ENCODE measurements around the gene BCL11B.
A peak's percentile ranks its signal among the peaks of the same experiment; 100 is the strongest.

BCL11B gene

GRCh38 chr14:99309220-99309766 is 37.3 kb upstream of the BCL11B start:
- Mint-ChIP-seq H3K9me3 (no peaks in the 10 kb centered on the region), H3K4me3 (no peak overlapping the region), H3K4me1 (ENCODE audit: low read depth) (no peaks in the 10 kb centered on the region), H3K36me3 (ENCODE audit: low read depth) (no peaks in the 10 kb centered on the region), H3K27me3 (ENCODE audit: low read depth) (peaks cover 39% of the 10 kb centered on the region), H3K27ac (no peak overlapping the region)
- DNase-seq (ENCODE audit: low spot score), result no peak

- no peaks in the 10 kb centered on the region for H3K4me1 Mint-ChIP-seq (ENCODE audit: low read depth)
- DNase-seq (ENCODE audit: low spot score), result no peak
- no peak overlapping the region for H3K4me3 Mint-ChIP-seq
- H3K27me3 Mint-ChIP-seq (ENCODE audit: low read depth), result peaks cover 53% of the 10 kb centered on the region
- H3K9me3 Mint-ChIP-seq, result peaks cover 14% of the 10 kb centered on the region
- no peak overlapping the region for H3K27ac Mint-ChIP-seq
- H3K36me3 Mint-ChIP-seq (ENCODE audit: low read depth), result peaks cover 2% of the 10 kb centered on the region
These were observed 32.2 kb upstream of the BCL11B start for GRCh38 chr14:99304208-99304607.

GRCh38 chr14:99300190-99300589 is 28.2 kb upstream of the BCL11B start:
- peaks cover 20% of the 10 kb centered on the region for H3K9me3 Mint-ChIP-seq
- no peak for DNase-seq (ENCODE audit: low spot score)
- no peak overlapping the region for H3K27ac Mint-ChIP-seq
- H3K27me3 Mint-ChIP-seq (ENCODE audit: low read depth), result peaks cover 44% of the 10 kb centered on the region
- peaks cover 2% of the 10 kb centered on the region for H3K36me3 Mint-ChIP-seq (ENCODE audit: low read depth)
- H3K4me1 Mint-ChIP-seq (ENCODE audit: low read depth), result no peaks in the 10 kb centered on the region
- H3K4me3 Mint-ChIP-seq, result no peak overlapping the region

- DNase-seq (ENCODE audit: low spot score), result no peak
- Mint-ChIP-seq H3K4me3 (no peak overlapping the region), H3K27ac (no peak overlapping the region), H3K9me3 (peaks cover 20% of the 10 kb centered on the region), H3K27me3 (ENCODE audit: low read depth) (peaks cover 31% of the 10 kb centered on the region), H3K36me3 (ENCODE audit: low read depth) (peaks cover 2% of the 10 kb centered on the region), H3K4me1 (ENCODE audit: low read depth) (no peaks in the 10 kb centered on the region)
These were observed 24.5 kb upstream of the BCL11B start for GRCh38 chr14:99296517-99296916.

GRCh38 chr14:99289394-99290189 is 17.6 kb upstream of the BCL11B start:
- no peak for DNase-seq (ENCODE audit: low spot score)
- H3K4me3 Mint-ChIP-seq, result no peak overlapping the region
- H3K27ac Mint-ChIP-seq, result no peak overlapping the region

GRCh38 chr14:99288948-99289347 is 17.0 kb upstream of the BCL11B start:
- no peak for DNase-seq (ENCODE audit: low spot score)
- H3K27me3 Mint-ChIP-seq (ENCODE audit: low read depth), result peaks cover 8% of the 10 kb centered on the region
- H3K27ac Mint-ChIP-seq, result no peak overlapping the region
- H3K36me3 Mint-ChIP-seq (ENCODE audit: low read depth), result no peaks in the 10 kb centered on the region
- H3K9me3 Mint-ChIP-seq, result no peaks in the 10 kb centered on the region
- no peak overlapping the region for H3K4me3 Mint-ChIP-seq
- peaks cover 8% of the 10 kb centered on the region for H3K4me1 Mint-ChIP-seq (ENCODE audit: low read depth)

More at GRCh38 chr14:99289394-99290189, 17.6 kb upstream of the BCL11B start:
- no peaks in the 10 kb centered on the region for H3K9me3 Mint-ChIP-seq
- H3K4me1 Mint-ChIP-seq (ENCODE audit: low read depth), result peaks cover 8% of the 10 kb centered on the region
- no peaks in the 10 kb centered on the region for H3K36me3 Mint-ChIP-seq (ENCODE audit: low read depth)
- peaks cover 8% of the 10 kb centered on the region for H3K27me3 Mint-ChIP-seq (ENCODE audit: low read depth)

DNA sequence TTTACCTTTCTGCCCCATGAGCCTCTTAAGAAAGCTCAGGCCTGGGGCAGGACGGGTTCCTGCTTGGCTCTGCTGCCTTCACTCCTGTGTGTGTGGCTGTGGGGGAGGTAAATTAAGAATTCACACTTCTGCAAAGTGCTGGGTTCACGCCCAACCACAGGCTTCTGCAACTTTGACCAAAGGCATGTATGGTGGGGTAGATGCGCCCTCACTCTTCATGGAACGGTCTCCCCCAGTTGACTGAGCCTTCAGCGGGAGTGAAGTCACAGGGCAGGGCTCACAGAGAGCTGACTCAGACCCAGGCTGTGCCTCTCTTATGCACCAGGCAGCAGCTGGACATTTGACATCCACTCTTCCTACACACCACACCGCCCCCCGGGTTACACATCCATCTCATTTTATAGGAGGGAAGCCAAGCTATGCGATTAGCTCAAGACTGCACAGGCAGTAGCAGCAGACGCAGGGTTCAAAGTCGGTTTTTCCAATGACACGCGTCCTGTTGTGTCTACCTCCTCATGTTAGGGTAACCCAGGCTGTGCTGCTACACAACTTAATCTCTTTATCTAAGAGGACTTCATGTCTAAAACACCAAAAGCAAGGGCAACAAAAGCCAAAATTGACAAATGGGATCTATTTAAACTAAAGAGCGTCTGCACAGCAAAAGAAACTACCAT is 15.4 kb upstream of the BCL11B start:
- Mint-ChIP-seq H3K4me1 (ENCODE audit: low read depth) (peaks cover 8% of the 10 kb centered on the region), H3K27ac (peak overlapping the region; percentile 67), H3K36me3 (ENCODE audit: low read depth) (no peaks in the 10 kb centered on the region), H3K27me3 (ENCODE audit: low read depth) (peaks cover 8% of the 10 kb centered on the region), H3K4me3 (peak overlapping the region; percentile 47), H3K9me3 (no peaks in the 10 kb centered on the region)
- DNase-seq (ENCODE audit: low spot score), result no peak

DNA sequence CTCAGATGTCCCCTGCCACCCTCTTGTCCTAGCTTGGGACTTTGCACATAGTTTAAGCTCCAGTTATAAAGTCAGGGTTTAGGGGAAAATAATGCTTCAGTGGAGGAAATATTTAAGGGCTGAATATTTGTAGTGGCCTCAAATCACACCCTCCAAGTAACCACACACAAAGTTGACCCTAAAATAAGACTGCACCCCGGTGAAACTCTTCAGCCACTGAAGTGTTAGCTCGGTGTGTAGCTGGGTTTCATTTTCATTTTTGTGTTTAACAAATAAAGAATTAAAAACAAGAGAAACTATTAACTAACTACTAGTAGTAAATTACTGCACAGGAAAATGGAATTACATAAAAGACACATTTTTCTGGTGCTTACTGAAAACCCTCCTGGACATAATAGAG is 14.8 kb upstream of the BCL11B start:
- Mint-ChIP-seq H3K4me1 (ENCODE audit: low read depth) (peaks cover 8% of the 10 kb centered on the region), H3K27me3 (ENCODE audit: low read depth) (peaks cover 8% of the 10 kb centered on the region), H3K36me3 (ENCODE audit: low read depth) (no peaks in the 10 kb centered on the region), H3K4me3 (peak overlapping the region; percentile 47), H3K9me3 (no peaks in the 10 kb centered on the region), H3K27ac (peak overlapping the region; percentile 67)
- no peak for DNase-seq (ENCODE audit: low spot score)

DNA sequence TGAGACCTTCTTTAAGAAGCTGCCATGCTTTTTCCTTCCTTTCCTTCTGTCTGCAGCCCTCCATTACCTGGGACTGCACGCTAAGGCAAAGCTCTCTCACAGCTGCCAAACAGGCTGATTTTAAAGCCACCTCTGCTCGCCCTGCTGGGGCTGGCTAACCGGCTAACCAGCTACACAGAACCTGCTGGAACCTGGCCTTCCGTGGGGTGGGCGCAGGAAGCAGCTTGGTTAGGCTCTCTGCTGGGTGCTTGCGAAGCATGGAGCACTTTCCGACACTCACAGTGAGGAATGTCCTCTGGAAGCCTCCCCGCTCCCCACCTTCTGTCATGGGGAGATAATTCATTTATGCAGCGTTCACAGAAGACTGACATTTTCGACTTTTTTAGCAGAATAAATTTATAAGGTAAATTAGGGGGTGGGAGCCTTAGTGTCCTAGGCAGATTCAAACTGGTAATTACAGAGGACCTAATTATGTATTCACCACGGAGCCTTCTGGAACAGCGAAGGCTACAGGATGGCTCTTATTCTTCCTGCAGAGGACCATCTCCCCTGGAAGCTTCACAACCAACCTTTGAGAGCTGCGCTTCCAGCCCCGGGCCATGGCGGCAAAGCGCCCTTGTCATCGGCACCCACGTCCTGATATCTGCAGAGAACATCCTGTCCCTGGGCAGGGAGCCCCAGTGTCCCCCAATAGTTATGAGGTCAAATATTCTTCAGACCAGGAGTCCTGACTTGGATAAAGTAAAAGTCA is 12.4 kb upstream of the BCL11B start:
- no peak overlapping the region for H3K4me3 Mint-ChIP-seq
- no peak overlapping the region for H3K27ac Mint-ChIP-seq
- no peaks in the 10 kb centered on the region for H3K9me3 Mint-ChIP-seq
- no peak for DNase-seq (ENCODE audit: low spot score)
- H3K4me1 Mint-ChIP-seq (ENCODE audit: low read depth), result peaks cover 12% of the 10 kb centered on the region
- peaks cover 13% of the 10 kb centered on the region for H3K27me3 Mint-ChIP-seq (ENCODE audit: low read depth)
- H3K36me3 Mint-ChIP-seq (ENCODE audit: low read depth), result no peaks in the 10 kb centered on the region

DNA sequence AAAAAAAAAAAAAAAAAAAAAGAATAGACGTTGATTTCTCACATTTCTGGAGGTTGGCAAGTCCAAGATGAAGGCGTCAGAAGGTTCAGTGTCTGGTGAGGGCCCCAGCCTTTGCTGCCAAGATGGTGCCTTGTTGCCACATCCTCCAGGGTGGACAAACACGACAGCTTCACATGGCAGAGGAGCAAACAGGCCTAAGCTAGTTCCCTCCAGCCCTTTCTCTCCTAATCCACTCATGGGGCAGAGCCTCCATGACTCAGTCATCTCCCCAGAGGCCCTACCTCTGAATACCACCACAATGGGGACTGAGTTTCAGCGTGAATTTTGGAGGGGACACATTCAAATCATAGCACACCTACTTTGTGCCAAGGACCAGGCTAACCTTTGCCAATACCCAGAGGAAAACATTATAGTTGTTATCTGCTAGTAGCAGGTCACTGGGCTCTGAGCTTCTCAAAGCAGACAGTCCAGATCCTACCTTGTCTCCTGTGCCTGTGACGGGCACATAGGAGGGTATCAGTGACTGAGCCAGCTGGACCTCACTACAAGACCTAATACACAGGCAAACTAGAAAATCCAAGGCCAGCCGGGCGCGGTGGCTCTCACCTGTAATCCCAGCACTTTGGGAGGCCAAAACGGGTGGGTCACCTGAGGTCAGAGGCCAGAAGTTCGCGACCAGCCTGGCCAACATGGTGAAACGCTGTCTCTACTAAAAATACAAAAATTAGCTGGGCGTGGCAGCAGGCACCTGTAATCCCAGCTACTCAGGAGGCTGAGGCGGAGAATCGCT is 10.5 kb upstream of the BCL11B start:
- H3K9me3 Mint-ChIP-seq, result no peaks in the 10 kb centered on the region
- no peak for DNase-seq (ENCODE audit: low spot score)
- no peak overlapping the region for H3K27ac Mint-ChIP-seq
- no peak overlapping the region for H3K4me3 Mint-ChIP-seq
- H3K27me3 Mint-ChIP-seq (ENCODE audit: low read depth), result peaks cover 24% of the 10 kb centered on the region
- peaks cover 13% of the 10 kb centered on the region for H3K4me1 Mint-ChIP-seq (ENCODE audit: low read depth)
- H3K36me3 Mint-ChIP-seq (ENCODE audit: low read depth), result no peaks in the 10 kb centered on the region

DNA sequence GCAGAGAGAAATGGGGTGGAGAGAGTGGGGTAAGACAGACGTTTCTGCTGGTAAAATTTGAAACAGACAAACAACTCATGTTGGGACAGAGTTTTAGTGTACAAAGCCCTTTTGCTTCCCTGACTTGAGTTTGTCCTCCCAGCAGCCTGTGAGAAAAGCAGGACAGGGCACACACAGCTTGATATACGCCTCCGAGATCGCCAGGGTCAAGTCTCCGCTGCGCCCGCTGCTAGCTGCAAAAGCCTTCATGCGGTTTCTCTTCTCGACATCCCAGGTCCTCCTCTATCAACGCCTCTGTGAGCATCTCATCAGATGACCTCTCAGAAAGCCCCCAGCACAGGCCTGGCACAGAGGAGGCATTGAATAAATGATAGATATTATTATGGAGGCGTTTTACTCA is 9.4 kb upstream of the BCL11B start:
- DNase-seq (ENCODE audit: low spot score), result no peak
- no peak overlapping the region for H3K27ac Mint-ChIP-seq
- no peak overlapping the region for H3K4me3 Mint-ChIP-seq
- H3K36me3 Mint-ChIP-seq (ENCODE audit: low read depth), result no peaks in the 10 kb centered on the region
- no peaks in the 10 kb centered on the region for H3K9me3 Mint-ChIP-seq
- peaks cover 12% of the 10 kb centered on the region for H3K4me1 Mint-ChIP-seq (ENCODE audit: low read depth)
- H3K27me3 Mint-ChIP-seq (ENCODE audit: low read depth), result peaks cover 29% of the 10 kb centered on the region

DNA sequence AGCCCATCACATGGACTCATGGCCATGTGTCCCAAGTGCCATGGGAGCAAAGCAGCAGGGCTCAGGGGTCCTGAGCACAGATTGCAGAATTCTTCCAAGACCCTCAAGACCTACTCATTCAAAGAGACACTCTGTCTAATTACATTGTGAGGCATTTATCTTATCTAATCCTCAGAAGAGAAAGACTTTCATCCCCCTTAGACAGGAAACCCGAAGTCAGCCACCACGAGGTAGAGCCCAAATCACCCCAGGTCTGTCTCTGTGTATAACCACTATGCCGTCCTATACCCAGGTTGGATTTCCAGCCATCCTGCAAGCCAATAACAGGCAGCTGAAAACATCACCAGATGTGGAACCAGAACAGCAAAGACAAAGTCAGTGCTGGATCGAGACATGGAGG is 8.9 kb upstream of the BCL11B start:
- Mint-ChIP-seq H3K27ac (no peak overlapping the region), H3K9me3 (no peaks in the 10 kb centered on the region), H3K4me1 (ENCODE audit: low read depth) (peaks cover 12% of the 10 kb centered on the region), H3K27me3 (ENCODE audit: low read depth) (peaks cover 33% of the 10 kb centered on the region), H3K36me3 (ENCODE audit: low read depth) (no peaks in the 10 kb centered on the region), H3K4me3 (no peak overlapping the region)
- DNase-seq (ENCODE audit: low spot score), result no peak

GRCh38 chr14:99280066-99280731 is 8.2 kb upstream of the BCL11B start:
- H3K4me1 Mint-ChIP-seq (ENCODE audit: low read depth), result peaks cover 12% of the 10 kb centered on the region
- H3K36me3 Mint-ChIP-seq (ENCODE audit: low read depth), result no peaks in the 10 kb centered on the region
- no peaks in the 10 kb centered on the region for H3K9me3 Mint-ChIP-seq

More at GRCh38 chr14:99280066-99280731, 8.2 kb upstream of the BCL11B start:
- H3K4me3 Mint-ChIP-seq, result no peak overlapping the region
- peaks cover 38% of the 10 kb centered on the region for H3K27me3 Mint-ChIP-seq (ENCODE audit: low read depth)
- DNase-seq (ENCODE audit: low spot score), result no peak
- H3K27ac Mint-ChIP-seq, result no peak overlapping the region

Data from T-helper 2 cell treated with Interferon-gamma antibody and Interleukin-4, amounts not matched to agents 5 μg/mL and 100 μg/mL, for 36 hours (primary cell).